Activated effector memory CD4-positive, alpha-beta T cell treated with Interleukin-2 at 50 U/mL for 16 hours (primary cell): ENCODE measurements around the gene ENPP7.

Experiments
- DNase-seq: peaks from one replicate; pipeline ENCODE4 v3.0.0-alpha.2; 2020

The ENPP7 gene

GRCh38 chr17:79779084-79779529 is 48.4 kb downstream of the ENPP7 start:
- DNase-seq, result no peak

GRCh38 chr17:79779661-79780365 is 49.1 kb downstream of the ENPP7 start:
- DNase-seq, result no peak

GRCh38 chr17:79781012-79781650 is 50.4 kb downstream of the ENPP7 start:
- no peak for DNase-seq

- no peak for DNase-seq
Measured at GRCh38 chr17:79781736-79782575, 51.2 kb downstream of the ENPP7 start.

- no peak for DNase-seq
Measured at GRCh38 chr17:79783891-79784290, 53.1 kb downstream of the ENPP7 start.

- DNase-seq, result no peak
Measured at GRCh38 chr17:79784353-79785016, 53.7 kb downstream of the ENPP7 start.

- DNase-seq, result no peak
Measured at GRCh38 chr17:79785017-79785899, 54.5 kb downstream of the ENPP7 start.

- no peak for DNase-seq
Measured at GRCh38 chr17:79785900-79786810, 55.4 kb downstream of the ENPP7 start.

GRCh38 chr17:79786930-79787643 is 56.3 kb downstream of the ENPP7 start:
- no peak for DNase-seq

- no peak for DNase-seq
Measured at GRCh38 chr17:79788455-79788854, 57.7 kb downstream of the ENPP7 start.

- no peak for DNase-seq
Measured at GRCh38 chr17:79788989-79789942, 58.5 kb downstream of the ENPP7 start.

GRCh38 chr17:79789943-79790804 is 59.4 kb downstream of the ENPP7 start:
- no peak for DNase-seq

GRCh38 chr17:79790805-79791734 is 60.3 kb downstream of the ENPP7 start:
- no peak for DNase-seq

GRCh38 chr17:79791735-79792161 is 61.0 kb downstream of the ENPP7 start:
- no peak for DNase-seq
